Nephron progenitor cell (in vitro differentiated cells): Measurements from ENCODE around the gene MYPOP.
"Not testable (repeated sequence)": the region's sequence is repeated elsewhere in the genome, so short reads cannot be mapped to it uniquely, and the experiment has no call there.

Source experiments
- DNase-seq: peaks from one replicate; pipeline ENCODE4 v3.0.0; 2021
- H3K27ac Mint-ChIP-seq: 2 replicates; pipeline ENCODE4 v1.8.0; 2021; ENCODE audit warnings: mild to moderate bottlenecking, moderate library complexity, mixed read lengths
- H3K27me3 Mint-ChIP-seq: 2 replicates; pipeline ENCODE4 v1.8.0; 2021; ENCODE audit warnings: mild to moderate bottlenecking, low read depth, mixed read lengths; ENCODE audit not compliant: poor library complexity
- H3K36me3 Mint-ChIP-seq: 2 replicates; pipeline ENCODE4 v1.8.0; 2021; ENCODE audit warnings: low read depth, mixed read lengths
- H3K4me1 Mint-ChIP-seq: 2 replicates; pipeline ENCODE4 v1.8.0; 2021; ENCODE audit warnings: mixed read lengths
- H3K4me3 Mint-ChIP-seq: 2 replicates; pipeline ENCODE4 v1.8.0; 2021; ENCODE audit warnings: mild to moderate bottlenecking, moderate library complexity, mixed read lengths
- H3K9me3 Mint-ChIP-seq: 2 replicates; pipeline ENCODE4 v1.8.0; 2021; ENCODE audit warnings: mild to moderate bottlenecking, moderate library complexity, mixed read lengths
- TF ChIP-seq, protein P1 (sequence below): fragments of 200-600 bp; sonication (generic); IDR thresholded peaks from 2 replicates; pipeline ENCODE4 v1.5.0; 2021; ENCODE audit warnings: antibody characterized with exemption

MYPOP gene

GRCh38 chr19:45873219-45873772 lies 29.1 kb downstream of the MYPOP start:
- DNase-seq: no peak
- Mint-ChIP-seq H3K27ac (no peak overlapping the region), H3K27me3 (peaks cover 3% of the 10 kb centered on the region), H3K4me1 (peaks cover 50% of the 10 kb centered on the region), H3K36me3 (no peaks in the 10 kb centered on the region), H3K4me3 (no peak overlapping the region), H3K9me3 (no peaks in the 10 kb centered on the region)
- TF ChIP-seq, protein P1, sequence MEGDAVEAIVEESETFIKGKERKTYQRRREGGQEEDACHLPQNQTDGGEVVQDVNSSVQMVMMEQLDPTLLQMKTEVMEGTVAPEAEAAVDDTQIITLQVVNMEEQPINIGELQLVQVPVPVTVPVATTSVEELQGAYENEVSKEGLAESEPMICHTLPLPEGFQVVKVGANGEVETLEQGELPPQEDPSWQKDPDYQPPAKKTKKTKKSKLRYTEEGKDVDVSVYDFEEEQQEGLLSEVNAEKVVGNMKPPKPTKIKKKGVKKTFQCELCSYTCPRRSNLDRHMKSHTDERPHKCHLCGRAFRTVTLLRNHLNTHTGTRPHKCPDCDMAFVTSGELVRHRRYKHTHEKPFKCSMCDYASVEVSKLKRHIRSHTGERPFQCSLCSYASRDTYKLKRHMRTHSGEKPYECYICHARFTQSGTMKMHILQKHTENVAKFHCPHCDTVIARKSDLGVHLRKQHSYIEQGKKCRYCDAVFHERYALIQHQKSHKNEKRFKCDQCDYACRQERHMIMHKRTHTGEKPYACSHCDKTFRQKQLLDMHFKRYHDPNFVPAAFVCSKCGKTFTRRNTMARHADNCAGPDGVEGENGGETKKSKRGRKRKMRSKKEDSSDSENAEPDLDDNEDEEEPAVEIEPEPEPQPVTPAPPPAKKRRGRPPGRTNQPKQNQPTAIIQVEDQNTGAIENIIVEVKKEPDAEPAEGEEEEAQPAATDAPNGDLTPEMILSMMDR: no peak

- Mint-ChIP-seq H3K9me3 (no peaks in the 10 kb centered on the region), H3K27ac (no peak overlapping the region), H3K27me3 (peaks cover 10% of the 10 kb centered on the region), H3K4me3 (no peak overlapping the region), H3K4me1 (peaks cover 41% of the 10 kb centered on the region), H3K36me3 (no peaks in the 10 kb centered on the region)
- TF ChIP-seq, protein P1: no peak
- DNase-seq: no peak
These were observed 30.1 kb downstream of the MYPOP start for GRCh38 chr19:45872095-45872919.

DNA sequence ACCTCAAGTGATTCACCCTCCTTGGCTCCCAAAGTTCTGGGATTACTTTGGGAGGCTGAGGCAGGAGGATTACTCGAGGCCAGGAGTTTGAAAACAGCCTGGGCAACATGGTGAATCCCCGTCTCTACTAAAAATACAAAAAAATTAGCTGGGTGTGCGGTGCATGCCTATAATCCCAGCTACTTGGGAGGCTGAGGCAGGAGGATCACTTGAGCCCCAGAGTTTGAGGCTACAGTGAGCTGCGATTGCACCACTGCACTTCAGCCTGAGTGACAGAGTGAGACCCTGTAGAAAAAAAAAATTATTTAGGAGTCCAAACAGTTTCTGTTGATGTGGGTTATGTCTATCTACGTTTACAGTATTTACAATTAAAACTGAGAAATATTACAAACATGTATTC lies 31.6 kb downstream of the MYPOP start:
- TF ChIP-seq, protein P1: no peak
- no peak overlapping the region for H3K27ac Mint-ChIP-seq
- H3K4me3 Mint-ChIP-seq: no peak overlapping the region
- DNase-seq: no peak
- H3K4me1 Mint-ChIP-seq: peaks cover 29% of the 10 kb centered on the region
- H3K27me3 Mint-ChIP-seq: peaks cover 25% of the 10 kb centered on the region
- no peaks in the 10 kb centered on the region for H3K9me3 Mint-ChIP-seq
- H3K36me3 Mint-ChIP-seq: no peaks in the 10 kb centered on the region

DNA sequence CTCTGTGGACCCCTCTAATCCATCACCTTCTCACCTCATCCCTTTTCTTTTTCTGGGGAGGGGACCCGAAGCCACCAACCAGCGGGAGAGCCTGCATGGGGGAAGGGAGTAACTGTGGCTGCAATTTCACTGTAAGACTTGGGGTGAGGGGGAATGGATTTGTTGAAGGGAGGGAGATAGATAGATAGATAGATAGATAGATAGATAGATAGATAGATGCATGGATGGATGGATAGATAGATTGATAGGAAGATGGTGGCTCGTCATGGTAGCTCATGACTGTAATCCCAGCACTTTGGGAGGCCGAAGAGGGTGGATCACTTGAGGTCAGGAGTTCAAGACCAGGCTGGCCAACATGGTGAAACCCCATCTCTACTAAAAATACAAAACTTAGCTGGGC lies 35.2 kb downstream of the MYPOP start:
- Mint-ChIP-seq H3K4me1 (peaks cover 21% of the 10 kb centered on the region), H3K27me3 (peaks cover 54% of the 10 kb centered on the region)
- H3K9me3 Mint-ChIP-seq, H3K27ac Mint-ChIP-seq, DNase-seq, H3K4me3 Mint-ChIP-seq, H3K36me3 Mint-ChIP-seq: not testable (repeated sequence)

DNA sequence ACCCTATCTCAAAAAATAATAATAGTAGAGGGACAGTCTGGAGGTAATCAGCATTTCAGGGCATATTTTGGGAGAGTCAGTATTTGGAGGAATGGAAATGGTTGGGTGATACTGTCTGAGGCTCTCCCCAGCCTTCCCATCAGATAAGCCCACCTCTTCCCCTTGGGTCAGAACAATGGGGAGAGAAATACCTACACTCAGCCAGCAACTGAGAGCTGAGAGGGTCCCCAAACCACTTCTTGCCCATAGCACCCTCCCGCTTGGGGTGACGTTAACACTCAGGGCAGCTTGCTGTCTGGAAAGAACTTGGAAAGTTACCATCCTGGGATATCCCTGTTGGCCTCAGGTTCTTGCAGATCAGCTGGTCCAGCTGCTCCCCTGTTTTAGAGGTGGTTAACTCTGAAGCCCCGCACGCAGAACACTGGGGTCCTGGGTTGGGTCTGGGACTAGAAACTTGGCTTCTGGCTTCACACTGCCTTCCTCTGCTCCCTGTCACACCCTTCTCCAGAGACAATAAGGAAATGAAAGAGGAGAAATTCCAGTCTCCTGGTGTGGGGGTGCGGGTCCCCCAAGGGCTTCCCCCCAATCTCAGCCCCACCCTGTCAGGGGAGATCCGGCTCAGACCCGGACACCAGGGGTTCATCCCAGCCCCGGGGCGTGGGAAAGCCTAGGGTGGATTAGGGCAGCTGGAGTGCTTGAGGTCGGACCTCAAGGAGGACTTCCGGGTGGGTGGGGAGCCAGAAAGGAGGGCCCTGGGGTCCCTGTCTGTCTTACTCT lies 35.8 kb downstream of the MYPOP start:
- H3K36me3 Mint-ChIP-seq: no peaks in the 10 kb centered on the region
- DNase-seq: no peak
- H3K4me1 Mint-ChIP-seq: peaks cover 27% of the 10 kb centered on the region
- no peak overlapping the region for H3K27ac Mint-ChIP-seq
- TF ChIP-seq, protein P1: no peak
- no peaks in the 10 kb centered on the region for H3K9me3 Mint-ChIP-seq
- peaks cover 54% of the 10 kb centered on the region for H3K27me3 Mint-ChIP-seq
- H3K4me3 Mint-ChIP-seq: no peak overlapping the region

DNA sequence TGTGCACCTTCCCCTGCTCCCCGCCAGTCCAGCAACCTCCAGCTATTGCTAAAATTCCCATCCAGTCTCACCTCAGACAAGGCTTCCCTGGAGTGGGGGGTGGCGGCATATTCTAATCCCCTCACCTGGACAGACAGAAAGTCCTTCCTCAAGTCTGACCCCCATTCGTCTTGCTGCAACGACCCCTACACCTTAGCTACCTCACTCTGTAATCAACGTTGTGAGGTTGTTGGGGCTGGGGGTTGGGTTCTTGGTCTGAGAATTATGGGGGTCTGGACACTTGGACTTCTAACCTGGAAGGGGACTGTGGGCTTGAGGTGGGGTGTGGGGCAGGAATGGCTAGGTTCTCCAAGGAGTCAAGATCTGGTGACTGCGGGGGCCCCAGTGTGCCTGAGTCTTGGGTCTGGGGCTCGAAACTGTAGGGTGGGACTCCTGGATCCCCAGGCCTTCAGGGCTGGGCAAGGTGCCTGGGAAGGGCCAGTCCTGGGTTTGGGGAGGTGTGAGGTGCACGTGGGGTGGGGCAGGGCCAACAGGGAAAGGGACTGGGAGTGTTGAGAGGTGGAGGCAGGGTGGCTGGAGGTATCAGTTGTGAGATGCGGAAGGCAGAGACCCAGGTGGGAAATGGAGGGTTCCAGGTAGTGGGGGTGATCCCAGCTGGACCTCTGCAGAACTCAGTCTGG lies 37.0 kb downstream of the MYPOP start:
- H3K4me3 Mint-ChIP-seq: peak overlapping the region; percentile 18
- no peaks in the 10 kb centered on the region for H3K9me3 Mint-ChIP-seq
- peaks cover under 1% of the 10 kb centered on the region for H3K36me3 Mint-ChIP-seq
- H3K27me3 Mint-ChIP-seq: peaks cover 52% of the 10 kb centered on the region
- H3K27ac Mint-ChIP-seq: no peak overlapping the region
- H3K4me1 Mint-ChIP-seq: peaks cover 30% of the 10 kb centered on the region
- no peak for DNase-seq
- TF ChIP-seq, protein P1: no peak
